ENCODE results near the gene INTS12.

DNA sequence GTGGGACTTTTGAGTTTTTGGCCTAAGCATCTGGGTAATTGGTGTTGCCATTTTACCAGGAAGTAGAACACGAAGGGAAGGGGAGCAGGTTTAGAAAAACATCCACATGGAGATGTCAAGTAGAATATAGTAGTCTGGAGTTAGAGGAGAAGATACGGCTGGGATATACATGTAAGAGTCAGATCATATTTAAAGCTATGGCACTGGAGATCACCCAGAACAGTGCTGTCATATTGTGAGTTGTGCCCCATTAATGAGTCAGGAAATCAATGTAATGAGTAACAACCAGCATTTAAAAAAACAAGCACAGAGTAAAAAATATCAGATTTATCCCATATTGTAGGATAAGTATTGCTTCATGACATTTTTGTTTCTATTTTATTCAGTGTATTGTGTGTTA, 4.3 kb upstream of the INTS12 start:
- TF ChIP-seq CTCF (IDR thresholded peaks at IDR 0.05 in 4 of 5, conservative IDR thresholded peaks at IDR 0.05 in 1 of 5) (no peak), POLR2A (IDR thresholded peaks at IDR 0.05) (no peak)
